Measurements from ENCODE around the gene CCDC181. TPM values are rescaled to one million over a fixed set of nuclear protein-coding genes. Genes with fewer than 3 reads are reported as not detected.

Gene CCDC181
- total and polyA plus RNA-seq, 2 of the 8 experiments (the other 6 are each of a cell fraction or from before 2014, with no cell fraction given) = 1.2 to 3.7 TPM

GRCh38 chr1:169360415-169360814, 66.9 kb downstream of the CCDC181 start:
- Histone ChIP-seq H2AK5ac (ENCODE audit: low read depth, low read length) (no peak overlapping the region), H3K4me1 (replicated peaks in 1 of 4; ENCODE audit: control insufficient read depth in 3 of 4, insufficient read depth in 4 of 4, low read length in 3 of 4) (no peaks in the 10 kb centered on the region), H3K79me1 (ENCODE audit: low read depth, low read length) (no peaks in the 10 kb centered on the region), H3K23ac (ENCODE audit: insufficient read length) (no peak overlapping the region), H3K36me3 (ENCODE audit: control insufficient read depth in 2 of 4, insufficient read depth in 4 of 4, low read length in 3 of 4) (no peaks in the 10 kb centered on the region), H3K23me2 (ENCODE audit: low read depth, low read length) (no peaks in the 10 kb centered on the region), H3K27me3 (replicated peaks in 1 of 4; ENCODE audit: control insufficient read depth in 3 of 4, extremely low read depth in 1 of 4, insufficient read depth in 3 of 4, low read length in 3 of 4) (no peaks in the 10 kb centered on the region), H2BK5ac (ENCODE audit: low read depth, low read length) (no peak overlapping the region), H2BK120ac (replicated peaks; ENCODE audit: low read depth, low read length) (no peak overlapping the region), H2BK15ac (ENCODE audit: low read length) (no peak overlapping the region), H3K56ac (replicated peaks; ENCODE audit: insufficient read length, low read depth, low read length) (no peak overlapping the region), H4K91ac (replicated peaks; ENCODE audit: insufficient read length, low read length) (no peak overlapping the region), H3K4me3 (ENCODE audit: extremely low read depth in 1 of 4, insufficient read depth in 2 of 4, low read depth in 3 of 4, low read length in 4 of 4) (no peak overlapping the region), H3K9me3 (ENCODE audit: insufficient read depth in 2 of 2, low read depth in 1 of 2, low read length in 1 of 2) (peaks cover 0 to 3% of the 10 kb centered on the region in 2 experiments; a peak in 1 of 4 replicates), H2BK12ac (ENCODE audit: low read depth, low read length) (no peak overlapping the region), H4K8ac (ENCODE audit: extremely low read depth, insufficient read depth, low read length) (no peak overlapping the region), H4K5ac (ENCODE audit: insufficient read length, low read depth, low read length) (no peak overlapping the region), H2AFZ (ENCODE audit: low read length) (no peak overlapping the region), H3K9ac (replicated peaks in 1 of 4; ENCODE audit: extremely low read depth in 1 of 4, low read depth in 3 of 4, low read length in 3 of 4) (no peak overlapping the region), H3K18ac (ENCODE audit: extremely low read depth, low read length) (no peak overlapping the region), H2BK20ac (ENCODE audit: low read length) (no peak overlapping the region), H3K27ac (ENCODE audit: low read depth, low read length) (no peak overlapping the region), H3K4me2 (ENCODE audit: insufficient read depth in 1 of 2, low read depth in 2 of 2, low read length in 2 of 2) (no peak overlapping the region), H3K4ac (replicated peaks; ENCODE audit: insufficient read length, low read depth, low read length) (no peak overlapping the region), H4K20me1 (replicated peaks in 1 of 2; ENCODE audit: control insufficient read depth in 1 of 2, insufficient read depth in 2 of 2, low read length in 2 of 2) (no peaks in the 10 kb centered on the region), H3K14ac (ENCODE audit: insufficient read length) (no peak overlapping the region), H3K79me2 (ENCODE audit: control insufficient read depth in 1 of 2, insufficient read depth in 2 of 2, low read length in 2 of 2) (no peaks in the 10 kb centered on the region; a peak in 2 of 4 replicates)
- POLR2A ChIA-PET (ENCODE audit: partially characterized antibody) = interaction anchor here (0.6 kb wide), 1 partner anchor 19 kb away, joined by 3 read pairs; no protein-coding TSS in a partner anchor
- WGBS, 2 experiments (ENCODE audit: extremely low coverage in 1 of 2, insufficient coverage in 1 of 2, insufficient read length in 1 of 2, insufficient replicate concordance in 2 of 2, low coverage in 1 of 2, low lambda C conversion rate in 2 of 2, missing lambda C conversion rate in 1 of 2) = 90% methylated on average over 1 of the region's 1 CpG; no CpG with 5 or more reads in 1 of the 2 experiments
- DNase-seq (ENCODE audit: low read depth in 1 of 2, low spot score in 2 of 2) = no peak
- no peak for FAIRE-seq
- CTCF ChIA-PET (ENCODE audit: partially characterized antibody) = interaction anchor here (1.3 to 3.1 kb wide), 2 partner anchors 12 to 757 kb away, joined by 7 to 16 read pairs; no protein-coding TSS in a partner anchor
- TF ChIP-seq ATF2 (IDR thresholded peaks at IDR 0.05; ENCODE audit: low read length) (no peak), EP300 (IDR thresholded peaks at IDR 0.05; ENCODE audit: borderline replicate concordance in 1 of 2, low read depth in 2 of 2, low read length in 2 of 2) (no peak), SRF (IDR thresholded peaks at IDR 0.05; ENCODE audit: low read depth, low read length) (no peak), CTCF (IDR thresholded peaks at IDR 0.05; ENCODE audit: control extremely low read depth in 1 of 3, insufficient read depth in 1 of 3, low read depth in 1 of 3, low read length in 3 of 3) (no peak), USF2 (IDR thresholded peaks at IDR 0.05; ENCODE audit: low read length) (no peak), KDM1A (IDR thresholded peaks at IDR 0.05; ENCODE audit: borderline replicate concordance, low read length) (no peak)
- TF ChIP-seq, protein P1, sequence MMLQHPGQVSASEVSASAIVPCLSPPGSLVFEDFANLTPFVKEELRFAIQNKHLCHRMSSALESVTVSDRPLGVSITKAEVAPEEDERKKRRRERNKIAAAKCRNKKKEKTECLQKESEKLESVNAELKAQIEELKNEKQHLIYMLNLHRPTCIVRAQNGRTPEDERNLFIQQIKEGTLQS (IDR thresholded peaks at IDR 0.05; ENCODE audit: insufficient read depth, low read depth, low read length) = no peak
